ENCODE measurements around the gene UBXN10.

The UBXN10 gene

GRCh38 chr1:20154301-20154831 is 31.5 kb upstream of the UBXN10 start:
- no peaks in the 10 kb centered on the region for H3K4me1 ChIP-seq (ENCODE audit: low read depth, poor library complexity, severe bottlenecking)
- no peaks in the 10 kb centered on the region for H4K20me1 ChIP-seq (ENCODE audit: insufficient read depth)
- H3K79me2 ChIP-seq (ENCODE audit: insufficient read depth, low read depth), result no peaks in the 10 kb centered on the region
- H3K9ac ChIP-seq, result no peak overlapping the region
- H3K27ac ChIP-seq, result no peak overlapping the region
- no peak overlapping the region for H2AFZ ChIP-seq (ENCODE audit: low read depth)
- H3K36me3 ChIP-seq (ENCODE audit: insufficient read depth), result no peaks in the 10 kb centered on the region
- no peak overlapping the region for H3K4me2 ChIP-seq
- H3K27me3 ChIP-seq (ENCODE audit: insufficient read depth, low read depth), result no peaks in the 10 kb centered on the region; the same call in 1 of the 2 replicates
- no peak overlapping the region for H3K4me3 ChIP-seq (IDR thresholded peaks at IDR 0.05; ENCODE audit: insufficient read depth, low read depth, low read length)
- TF ChIP-seq, protein P1, sequence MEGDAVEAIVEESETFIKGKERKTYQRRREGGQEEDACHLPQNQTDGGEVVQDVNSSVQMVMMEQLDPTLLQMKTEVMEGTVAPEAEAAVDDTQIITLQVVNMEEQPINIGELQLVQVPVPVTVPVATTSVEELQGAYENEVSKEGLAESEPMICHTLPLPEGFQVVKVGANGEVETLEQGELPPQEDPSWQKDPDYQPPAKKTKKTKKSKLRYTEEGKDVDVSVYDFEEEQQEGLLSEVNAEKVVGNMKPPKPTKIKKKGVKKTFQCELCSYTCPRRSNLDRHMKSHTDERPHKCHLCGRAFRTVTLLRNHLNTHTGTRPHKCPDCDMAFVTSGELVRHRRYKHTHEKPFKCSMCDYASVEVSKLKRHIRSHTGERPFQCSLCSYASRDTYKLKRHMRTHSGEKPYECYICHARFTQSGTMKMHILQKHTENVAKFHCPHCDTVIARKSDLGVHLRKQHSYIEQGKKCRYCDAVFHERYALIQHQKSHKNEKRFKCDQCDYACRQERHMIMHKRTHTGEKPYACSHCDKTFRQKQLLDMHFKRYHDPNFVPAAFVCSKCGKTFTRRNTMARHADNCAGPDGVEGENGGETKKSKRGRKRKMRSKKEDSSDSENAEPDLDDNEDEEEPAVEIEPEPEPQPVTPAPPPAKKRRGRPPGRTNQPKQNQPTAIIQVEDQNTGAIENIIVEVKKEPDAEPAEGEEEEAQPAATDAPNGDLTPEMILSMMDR (conservative IDR thresholded peaks at IDR 0.05; ENCODE audit: low read depth, low read length), result no peak

- no peaks in the 10 kb centered on the region for H3K79me2 ChIP-seq (ENCODE audit: insufficient read depth, low read depth)
- H4K20me1 ChIP-seq (ENCODE audit: insufficient read depth), result no peaks in the 10 kb centered on the region
- no peak overlapping the region for H2AFZ ChIP-seq (ENCODE audit: low read depth)
- no peak overlapping the region for H3K4me3 ChIP-seq (IDR thresholded peaks at IDR 0.05; ENCODE audit: insufficient read depth, low read depth, low read length)
- TF ChIP-seq, protein P1 (conservative IDR thresholded peaks at IDR 0.05; ENCODE audit: low read depth, low read length), result no peak
- no peaks in the 10 kb centered on the region for H3K36me3 ChIP-seq (ENCODE audit: insufficient read depth)
- no peaks in the 10 kb centered on the region for H3K4me1 ChIP-seq (ENCODE audit: low read depth, poor library complexity, severe bottlenecking)
- no peak overlapping the region for H3K27ac ChIP-seq
- no peak overlapping the region for H3K4me2 ChIP-seq
- peaks cover 2% of the 10 kb centered on the region; the same call in 1 of the 2 replicates for H3K27me3 ChIP-seq (ENCODE audit: insufficient read depth, low read depth)
- H3K9ac ChIP-seq, result no peak overlapping the region
Measured at GRCh38 chr1:20158358-20159070, 27.4 kb upstream of the UBXN10 start.

- no peaks in the 10 kb centered on the region for H3K79me2 ChIP-seq (ENCODE audit: insufficient read depth, low read depth)
Measured at GRCh38 chr1:20160034-20160433, 25.9 kb upstream of the UBXN10 start.

DNA sequence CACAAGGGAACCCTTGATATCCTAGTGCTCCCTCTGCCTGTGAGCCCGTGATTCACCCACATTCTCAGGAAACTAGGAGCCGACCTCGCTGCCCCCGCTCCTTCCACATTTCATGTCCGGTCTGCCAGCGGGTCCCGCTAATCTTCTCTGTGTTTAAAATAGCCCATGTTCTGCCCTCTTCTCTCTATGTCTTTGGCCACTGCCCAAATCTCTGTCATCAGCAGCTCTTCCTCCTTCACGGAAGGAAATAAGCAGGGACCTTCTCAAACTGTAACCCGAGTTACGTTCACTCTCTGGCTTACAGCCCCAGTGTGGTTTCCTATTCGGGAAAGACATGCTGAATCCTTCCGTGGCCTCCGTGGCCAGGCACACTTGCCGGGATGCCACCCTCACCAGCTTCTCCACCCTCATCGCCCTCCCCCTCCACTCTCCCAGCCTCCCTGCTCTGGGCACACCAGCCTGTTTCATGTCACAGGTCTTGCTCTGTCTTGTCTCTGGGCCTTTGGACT is 21.1 kb upstream of the UBXN10 start:
- H2AFZ ChIP-seq (ENCODE audit: low read depth), result no peak overlapping the region
- peaks cover 13% of the 10 kb centered on the region for H3K27me3 ChIP-seq (ENCODE audit: insufficient read depth, low read depth)
- no peaks in the 10 kb centered on the region for H4K20me1 ChIP-seq (ENCODE audit: insufficient read depth)
- TF ChIP-seq, protein P1 (conservative IDR thresholded peaks at IDR 0.05; ENCODE audit: low read depth, low read length), result no peak
- no peak overlapping the region for H3K27ac ChIP-seq
- H3K4me1 ChIP-seq (ENCODE audit: low read depth, poor library complexity, severe bottlenecking), result no peaks in the 10 kb centered on the region
- no peak overlapping the region for H3K4me2 ChIP-seq
- H3K4me3 ChIP-seq (IDR thresholded peaks at IDR 0.05; ENCODE audit: insufficient read depth, low read depth, low read length), result no peak overlapping the region
- H3K9ac ChIP-seq, result no peak overlapping the region
- no peaks in the 10 kb centered on the region for H3K79me2 ChIP-seq (ENCODE audit: insufficient read depth, low read depth)
- no peaks in the 10 kb centered on the region for H3K36me3 ChIP-seq (ENCODE audit: insufficient read depth)

More at GRCh38 chr1:20160034-20160433, 25.9 kb upstream of the UBXN10 start:
- TF ChIP-seq, protein P1 (conservative IDR thresholded peaks at IDR 0.05; ENCODE audit: low read depth, low read length), result no peak
- Histone ChIP-seq H3K27ac (no peak overlapping the region), H3K36me3 (ENCODE audit: insufficient read depth) (no peaks in the 10 kb centered on the region), H4K20me1 (ENCODE audit: insufficient read depth) (no peaks in the 10 kb centered on the region), H3K27me3 (ENCODE audit: insufficient read depth, low read depth) (peaks cover 3% of the 10 kb centered on the region; the same call in 1 of the 2 replicates), H2AFZ (ENCODE audit: low read depth) (no peak overlapping the region), H3K4me3 (IDR thresholded peaks at IDR 0.05; ENCODE audit: insufficient read depth, low read depth, low read length) (no peak overlapping the region), H3K4me1 (ENCODE audit: low read depth, poor library complexity, severe bottlenecking) (no peaks in the 10 kb centered on the region), H3K4me2 (no peak overlapping the region), H3K9ac (no peak overlapping the region)
